Femur (tissue), 1 donor: ENCODE results near the gene ANXA11.
"Not testable (repeated sequence)": the region's sequence is repeated elsewhere in the genome, so short reads cannot be mapped to it uniquely, and the experiment has no call there.

ENCODE experiments used
- DNase-seq: peaks from one replicate; pipeline ENCODE4 v3.0.0-alpha.2; 2017

The ANXA11 gene

DNA sequence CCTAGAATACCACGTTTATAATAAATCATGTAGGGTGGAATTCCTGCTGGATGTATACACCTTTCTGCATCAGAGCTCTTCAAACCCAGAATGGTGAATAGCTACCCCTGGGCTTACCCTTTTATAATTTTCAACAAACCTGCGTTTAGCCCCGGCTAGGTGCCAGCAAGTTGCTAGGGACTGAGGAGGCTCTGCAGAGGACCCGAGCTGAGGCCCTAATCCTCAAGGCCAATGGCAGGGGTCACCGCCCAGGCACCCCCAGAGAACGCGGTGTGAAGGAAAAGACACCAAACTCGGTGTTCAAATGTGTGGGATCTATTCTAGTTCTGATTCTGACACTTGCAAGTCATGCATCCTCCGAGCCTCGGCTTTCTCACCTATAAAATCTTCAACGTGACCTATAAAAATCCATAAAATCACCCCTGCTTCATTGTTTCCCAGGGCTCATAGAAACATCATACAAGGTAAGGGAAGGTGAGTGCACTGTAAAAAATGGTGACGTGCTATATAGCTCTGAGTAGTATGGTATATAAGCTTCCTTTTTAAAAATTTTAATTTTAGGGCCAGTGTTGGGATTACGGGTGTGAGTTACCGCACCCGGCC, 2.5 kb upstream of the ANXA11 start:
- no peak for DNase-seq

DNA sequence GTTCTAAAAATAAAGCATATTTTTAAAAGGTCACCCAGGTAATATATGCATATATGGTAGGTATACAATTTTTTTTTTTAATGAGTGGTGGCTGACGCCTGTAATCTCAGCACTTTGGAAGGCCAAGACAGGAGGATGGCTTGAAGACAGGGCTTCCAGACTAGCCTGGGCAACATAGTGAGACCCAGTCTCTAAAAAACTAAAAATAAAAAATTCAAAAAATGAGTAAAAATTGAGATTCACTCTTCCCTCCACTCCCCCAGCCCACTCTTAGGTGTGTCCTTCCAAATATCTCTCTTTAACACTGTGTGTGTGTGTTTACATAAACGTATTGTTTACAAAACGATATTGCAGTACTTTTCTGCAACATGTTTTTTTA, 929 bp upstream of the ANXA11 start:
- no peak for DNase-seq

DNA sequence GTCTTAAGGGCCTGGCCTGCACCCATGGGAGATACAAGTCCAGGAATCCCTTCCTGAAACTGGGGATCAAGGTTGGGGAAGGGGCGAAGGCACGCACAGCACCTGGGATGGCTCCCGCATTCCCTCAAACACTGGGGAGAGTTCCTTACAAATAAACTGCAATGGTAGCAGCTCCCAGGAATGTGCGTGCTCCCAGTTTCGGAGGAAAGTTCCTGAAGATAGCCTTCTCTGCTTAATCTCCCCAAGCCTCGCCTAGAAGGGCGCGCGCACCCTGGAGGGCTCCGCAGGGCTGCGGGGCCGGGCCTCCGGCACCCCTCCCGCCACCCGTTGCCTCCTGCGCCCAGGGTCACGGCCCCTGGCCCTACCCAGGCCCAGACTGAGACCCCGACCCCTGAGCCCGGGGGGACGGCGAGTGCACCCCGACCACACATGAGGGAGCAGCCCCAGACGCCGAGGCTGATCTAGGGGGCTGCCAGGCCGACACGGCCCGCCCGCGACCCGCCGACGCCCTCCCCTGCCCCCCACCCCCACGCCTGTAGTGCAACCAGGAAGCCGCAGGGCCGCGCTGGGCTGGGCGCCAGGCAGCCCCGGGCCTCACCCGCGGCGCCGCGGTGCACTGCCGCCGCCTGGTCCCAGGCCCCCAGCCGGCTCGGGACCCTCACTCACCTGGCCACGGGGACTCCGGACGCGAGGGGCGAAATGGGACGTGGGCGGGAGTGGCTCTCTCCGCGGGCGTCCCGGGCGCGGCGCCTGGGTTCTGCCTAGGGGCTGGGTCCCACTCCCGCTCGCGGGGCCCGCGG, 460 bp downstream of the ANXA11 start:
- DNase-seq: peak; percentile 69

DNA sequence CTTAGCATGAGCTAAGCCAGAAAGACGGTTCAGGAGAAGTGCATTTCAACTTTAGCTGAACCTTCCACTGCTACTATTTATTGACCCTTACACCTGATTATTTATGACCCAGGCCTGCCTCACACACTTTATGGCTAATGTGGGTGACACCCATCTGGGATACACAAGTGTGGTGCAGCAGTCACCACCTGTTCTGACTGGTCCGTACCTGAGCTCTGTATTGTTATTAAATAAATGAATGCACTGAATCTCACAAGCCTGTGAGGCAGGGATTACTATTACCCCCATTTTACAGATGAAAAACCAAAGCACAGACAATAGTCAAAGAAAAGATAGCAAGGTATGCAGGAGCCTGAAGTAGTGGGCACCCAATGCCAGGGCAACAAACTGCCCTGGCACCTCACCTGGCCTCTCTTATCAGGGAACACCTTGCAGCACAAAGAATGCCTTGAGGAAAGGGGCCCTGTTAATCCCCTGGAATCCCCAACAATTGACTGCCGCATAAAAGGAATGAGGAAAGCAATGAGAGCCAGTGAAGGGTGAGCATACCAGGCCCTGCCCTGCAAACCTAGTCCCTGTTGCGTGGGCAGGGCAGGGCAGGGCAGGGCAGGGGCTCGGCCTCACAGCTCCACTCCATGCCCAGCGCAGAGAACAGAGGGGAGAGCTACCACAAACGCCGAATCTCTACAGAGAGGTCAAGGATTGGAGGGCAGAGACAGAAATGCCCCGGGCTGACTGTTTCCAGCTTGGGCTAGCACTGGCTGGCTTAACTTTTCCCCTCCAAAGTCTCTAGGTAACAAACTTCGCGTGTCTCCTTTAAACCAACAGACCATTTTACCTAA, 1.3 kb downstream of the ANXA11 start:
- no peak for DNase-seq

DNA sequence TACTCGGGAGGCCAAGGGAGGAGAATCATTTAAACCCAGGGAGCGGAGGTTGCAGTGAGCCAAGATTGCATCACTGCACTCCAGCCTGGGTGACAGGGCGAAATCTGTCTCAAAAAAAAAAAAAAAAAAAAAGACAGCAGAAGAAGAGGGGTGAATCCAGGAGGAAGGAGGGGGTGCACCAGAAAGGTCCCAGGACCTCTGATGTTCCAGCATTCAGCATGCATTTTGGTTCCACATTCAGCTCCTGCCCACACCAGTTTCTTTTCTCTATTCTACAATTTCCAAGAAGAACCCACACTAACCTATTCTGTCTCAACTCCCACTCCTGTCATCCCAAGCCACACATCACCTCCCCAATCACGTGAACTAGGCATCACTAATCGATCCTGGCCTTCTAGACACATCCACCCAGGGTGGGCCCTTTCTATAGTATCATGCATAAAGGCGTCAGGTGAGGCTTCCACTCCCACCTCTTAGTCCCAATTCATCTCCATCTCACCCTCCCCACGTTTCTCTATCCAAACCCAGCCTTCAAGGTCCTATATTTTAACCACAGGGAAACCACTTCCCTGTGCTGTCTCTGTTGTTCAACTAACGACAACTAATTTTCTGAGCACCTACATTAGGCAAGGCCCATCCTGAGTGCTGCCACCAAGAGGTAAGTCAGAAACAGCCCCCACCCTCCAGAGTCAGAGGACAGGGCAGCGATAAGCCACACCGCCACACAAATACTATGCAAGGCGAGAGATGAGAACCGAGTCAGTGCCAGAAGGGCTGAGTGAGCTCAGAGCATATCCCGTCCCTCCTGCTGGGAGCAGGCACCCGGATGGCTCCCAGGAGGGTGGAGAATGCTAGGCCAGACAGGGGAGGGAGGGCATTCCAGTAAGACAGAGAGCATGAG, 2.2 kb downstream of the ANXA11 start:
- peak; percentile 72 for DNase-seq

DNA sequence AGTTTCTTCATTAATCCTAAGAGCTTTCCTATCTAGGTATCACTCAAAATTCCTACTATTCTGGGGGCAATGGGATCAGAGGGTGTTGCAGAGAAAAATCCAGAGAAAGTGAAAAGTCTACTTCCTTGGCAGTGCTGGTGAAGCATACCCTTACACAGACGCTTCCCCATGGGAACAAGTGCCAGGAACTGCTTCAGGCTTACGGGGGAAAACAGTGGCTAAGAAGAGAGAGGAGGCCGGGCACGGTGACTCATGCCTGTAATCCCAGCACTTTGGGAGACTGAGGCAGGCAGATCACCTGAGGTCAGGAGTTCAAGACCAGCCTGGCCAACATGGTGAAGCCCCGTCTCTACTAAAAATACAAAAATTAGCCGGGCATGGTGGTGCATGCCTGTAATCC, 2.8 kb downstream of the ANXA11 start:
- not testable (repeated sequence) for DNase-seq

DNA sequence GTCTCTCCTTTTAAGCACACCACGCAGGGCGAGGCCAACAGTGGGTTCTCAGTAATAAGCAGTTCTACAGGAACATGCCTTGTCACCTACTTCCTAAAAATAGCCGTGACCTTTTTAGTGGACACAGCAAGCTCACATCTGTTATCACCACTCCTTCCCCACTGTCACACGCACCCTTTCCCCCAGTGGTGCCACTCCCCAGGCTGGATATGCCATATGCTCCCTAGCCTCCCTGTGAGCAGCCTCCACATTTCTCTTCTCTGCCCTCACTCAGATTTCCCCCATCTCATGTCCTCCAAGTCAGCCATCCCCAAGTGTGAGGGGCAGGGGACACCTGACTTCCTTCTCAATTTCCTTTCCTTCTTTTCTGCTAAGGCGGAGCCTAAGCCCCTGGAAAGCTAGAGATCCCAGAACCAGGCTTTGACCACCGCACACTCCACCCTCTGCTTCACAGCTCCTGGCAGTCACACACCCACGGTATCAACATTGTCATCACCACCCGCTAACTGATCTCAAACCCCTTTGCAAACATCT, 3.7 kb downstream of the ANXA11 start:
- DNase-seq: no peak

DNA sequence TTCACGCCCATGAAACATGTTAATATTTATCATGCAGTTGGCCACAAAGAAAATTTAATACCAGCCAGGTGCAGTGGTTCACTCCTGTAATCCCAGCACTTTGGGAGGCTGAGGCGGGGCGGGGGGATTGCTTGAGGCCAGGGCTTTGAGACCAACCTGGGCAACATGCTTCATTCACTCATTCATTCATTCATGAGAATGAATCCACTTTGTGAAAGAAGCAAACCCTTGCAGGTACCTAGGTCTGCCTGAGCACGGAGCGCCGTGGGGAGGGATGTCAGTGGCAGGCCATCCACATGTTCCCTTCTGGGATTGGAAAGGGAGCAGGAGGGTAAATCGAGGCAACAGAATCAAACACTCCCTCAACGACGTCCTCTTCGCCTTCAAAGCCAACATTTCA, 4.7 kb downstream of the ANXA11 start:
- DNase-seq: no peak

DNA sequence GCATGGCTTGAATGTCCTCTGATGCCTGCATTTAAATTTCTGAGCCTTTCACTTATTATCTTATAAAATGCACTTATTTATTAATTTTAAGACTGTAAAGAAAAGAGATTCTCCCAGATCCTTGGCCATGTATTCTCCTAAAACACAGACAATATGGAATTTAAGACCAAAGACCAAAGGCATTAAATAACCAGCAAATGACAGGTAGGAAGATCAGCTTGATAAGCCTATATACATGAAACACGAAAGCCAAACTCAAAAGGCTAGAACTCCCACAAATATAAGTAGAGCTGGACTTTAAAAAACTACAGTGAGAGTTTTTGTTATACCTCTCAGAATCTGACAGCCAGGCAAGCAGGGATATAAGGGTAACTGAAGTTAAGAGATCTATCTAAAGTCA, 5.1 kb downstream of the ANXA11 start:
- no peak for DNase-seq

DNA sequence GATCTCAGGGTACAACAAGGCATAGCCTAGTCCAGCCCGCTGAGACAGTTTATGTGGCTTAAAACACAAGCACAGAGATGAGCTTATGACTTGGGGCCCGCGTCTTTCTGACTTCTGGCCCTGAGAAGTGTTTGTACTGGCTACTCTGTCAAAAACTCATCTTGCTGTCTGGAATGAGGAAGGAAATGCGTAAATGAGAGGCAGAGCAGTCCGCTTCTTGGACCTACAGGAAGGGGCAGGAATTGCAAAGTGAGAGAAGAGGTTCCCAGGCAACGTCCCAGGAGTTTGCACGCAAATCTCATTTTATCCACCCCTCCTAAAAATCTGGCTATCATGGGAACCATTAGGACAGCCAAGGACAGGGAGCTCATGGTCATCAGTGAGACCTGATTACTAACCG, 5.5 kb downstream of the ANXA11 start:
- peak; percentile 53 for DNase-seq

DNA sequence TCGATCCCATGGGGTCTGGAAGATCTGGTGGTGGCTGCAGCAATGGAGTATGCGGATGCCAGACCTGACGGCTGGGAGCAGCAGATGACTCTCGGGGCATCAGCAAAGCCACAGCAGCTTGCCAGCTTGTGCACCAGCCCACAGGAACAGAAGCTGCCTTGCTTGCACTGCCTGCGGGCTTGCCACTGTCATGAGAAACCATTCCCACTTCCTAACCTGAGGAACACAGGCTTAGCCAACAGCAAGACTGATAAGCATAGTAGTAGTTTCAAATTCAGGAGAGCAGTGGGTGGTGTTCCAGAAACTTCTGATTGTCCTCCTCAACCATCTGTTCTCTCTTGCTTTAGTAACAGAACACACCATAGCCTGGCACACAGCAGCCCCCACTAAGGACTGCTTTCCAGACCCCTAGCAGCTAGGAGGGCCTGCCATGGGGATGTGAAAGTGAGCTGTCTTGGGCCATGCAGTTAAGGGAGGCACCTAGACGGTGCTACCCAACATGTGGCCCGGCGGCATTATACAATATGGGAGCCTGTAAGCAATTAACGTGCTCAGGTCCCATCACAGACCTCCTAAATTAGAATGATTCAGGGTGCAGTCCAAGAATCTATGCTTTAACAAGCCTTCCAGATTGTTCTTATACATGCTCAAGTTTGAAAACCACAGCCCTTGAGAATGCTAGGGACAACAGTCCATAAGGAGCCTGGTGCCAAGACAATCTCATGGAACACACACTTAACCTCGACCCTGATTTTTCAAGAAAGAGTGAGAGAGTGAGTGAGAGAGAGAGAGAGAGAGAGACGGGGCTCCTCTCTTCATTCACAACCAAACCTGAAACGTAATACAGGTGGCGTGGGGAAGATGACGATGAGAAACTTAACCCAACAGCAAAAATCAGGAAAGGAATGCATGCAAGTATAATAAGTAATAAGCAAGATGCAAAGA, 7.1 kb downstream of the ANXA11 start:
- no peak for DNase-seq

DNA sequence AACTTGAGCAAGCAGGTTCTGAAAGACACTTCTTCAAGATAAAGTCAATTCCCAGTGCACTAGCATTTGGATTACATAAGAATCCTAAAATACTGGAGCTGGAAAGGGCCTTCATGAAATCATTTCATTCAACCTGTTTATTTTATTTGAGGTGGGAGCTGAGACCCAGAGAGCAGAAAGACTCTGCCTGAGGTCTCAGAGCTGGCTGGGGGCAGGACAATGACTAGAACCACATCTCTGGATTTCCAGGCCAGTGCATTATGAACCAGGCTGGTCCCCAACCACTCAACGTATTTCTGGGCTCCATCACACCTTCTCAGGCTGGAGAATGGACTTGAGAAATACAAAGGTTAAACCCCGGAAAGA, 8.4 kb downstream of the ANXA11 start:
- no peak for DNase-seq

DNA sequence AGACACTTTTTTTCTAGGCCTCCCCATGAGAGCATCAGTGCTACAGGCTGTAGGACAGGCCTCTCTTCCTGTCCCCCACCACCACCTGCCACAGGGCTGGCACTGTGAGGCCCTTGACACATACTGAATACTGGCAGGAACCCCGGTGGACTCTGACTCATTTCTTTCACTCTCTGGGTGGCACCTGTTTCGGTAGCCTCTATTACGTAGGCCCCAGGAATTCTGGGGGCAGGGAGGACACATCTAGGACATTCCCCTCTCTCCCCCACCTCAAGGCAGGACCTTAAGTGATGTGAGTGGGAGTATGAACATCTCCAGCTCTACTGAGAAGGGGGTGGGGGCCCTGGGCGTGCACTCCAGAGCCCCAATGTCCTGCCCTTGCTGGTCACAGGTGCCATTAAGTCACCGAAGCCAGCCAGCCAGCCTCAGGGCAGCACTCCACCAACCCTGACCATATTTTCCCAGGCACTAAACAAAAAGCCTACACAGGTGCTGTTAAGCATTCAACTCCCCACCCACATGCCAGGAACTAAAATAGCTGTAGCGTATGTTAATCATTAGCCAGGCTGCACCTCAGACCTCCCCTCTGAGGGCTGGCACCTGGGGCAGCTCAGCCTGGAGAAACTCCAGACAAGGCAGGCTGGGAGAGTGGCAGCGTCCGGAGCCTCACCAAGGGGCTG, 8.9 kb downstream of the ANXA11 start:
- DNase-seq: peak; percentile 61

DNA sequence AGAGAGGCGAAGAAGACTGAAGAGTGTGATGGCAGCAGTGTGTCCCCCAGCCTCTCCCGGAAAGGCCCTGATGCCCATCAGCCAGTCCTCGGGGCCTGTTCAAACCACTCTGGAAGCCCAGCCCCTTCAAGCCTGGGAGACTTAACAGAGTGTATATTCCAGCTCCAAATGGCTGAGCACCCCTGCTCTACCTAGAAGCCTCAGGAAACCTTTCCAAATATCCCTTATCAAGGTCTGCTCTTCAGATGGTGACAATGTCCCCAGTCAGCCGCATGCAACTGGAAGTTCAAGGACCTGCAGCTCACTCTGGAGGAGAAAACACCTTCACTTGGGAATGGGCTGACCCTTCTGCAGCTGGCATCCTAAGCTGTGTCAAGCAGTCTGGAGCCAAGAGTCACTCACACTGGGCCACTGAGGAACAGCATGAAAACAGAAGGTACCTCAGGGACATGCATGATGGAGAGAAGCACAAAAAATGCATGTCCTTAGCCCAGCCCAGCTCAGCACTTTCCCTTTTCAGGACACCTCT, 10.2 kb downstream of the ANXA11 start:
- DNase-seq: no peak

DNA sequence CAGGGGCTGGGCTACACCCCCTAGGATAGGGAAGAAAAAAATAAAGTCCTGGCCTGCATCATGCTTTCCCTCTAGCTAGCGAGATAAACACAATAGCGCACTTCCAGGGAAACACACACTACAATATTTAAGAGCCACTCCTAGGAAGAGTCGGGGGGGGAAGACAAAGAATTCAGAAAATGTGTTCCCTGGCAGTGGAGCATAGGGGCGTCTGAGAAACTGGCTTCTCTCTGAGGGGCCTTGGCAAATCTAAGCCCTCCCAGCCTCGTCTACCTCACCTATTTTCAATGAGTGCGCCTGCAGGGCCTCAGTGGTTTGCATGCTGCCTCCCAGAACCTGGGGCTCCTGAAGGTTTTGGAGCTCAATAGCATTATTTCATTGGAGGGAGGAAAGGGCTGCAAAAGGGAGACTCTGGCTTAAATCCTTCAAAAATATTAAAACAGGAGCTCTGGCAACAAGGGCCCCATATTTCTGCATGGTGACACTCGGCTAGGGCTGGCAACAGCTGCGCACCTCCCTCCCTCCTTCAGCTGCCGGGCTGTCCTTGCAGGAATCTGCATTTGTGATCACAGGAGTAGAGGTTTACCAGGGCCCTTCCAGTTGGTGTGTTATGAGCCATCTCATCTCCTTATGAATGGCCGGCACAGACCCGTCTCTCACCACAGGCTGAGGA, 10.8 kb downstream of the ANXA11 start:
- DNase-seq: no peak

DNA sequence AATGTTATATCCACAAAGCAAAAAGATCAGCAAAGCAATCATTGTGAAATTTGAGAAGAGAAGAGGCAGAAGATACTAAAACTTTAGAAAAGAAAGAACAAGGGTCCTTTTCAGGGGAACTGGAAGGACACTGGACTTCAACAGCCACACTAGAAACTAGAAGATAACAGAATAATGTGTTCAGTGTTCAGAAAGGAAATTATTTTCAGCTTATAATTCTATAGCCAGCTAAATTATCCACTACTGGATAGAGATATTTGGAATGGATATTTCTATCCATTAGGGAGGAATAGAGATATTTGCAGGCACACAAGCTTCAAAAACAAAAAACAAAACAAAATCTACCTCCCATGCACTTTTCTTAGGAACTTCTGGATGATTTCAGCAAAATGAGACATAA, 12.8 kb downstream of the ANXA11 start:
- no peak for DNase-seq

DNA sequence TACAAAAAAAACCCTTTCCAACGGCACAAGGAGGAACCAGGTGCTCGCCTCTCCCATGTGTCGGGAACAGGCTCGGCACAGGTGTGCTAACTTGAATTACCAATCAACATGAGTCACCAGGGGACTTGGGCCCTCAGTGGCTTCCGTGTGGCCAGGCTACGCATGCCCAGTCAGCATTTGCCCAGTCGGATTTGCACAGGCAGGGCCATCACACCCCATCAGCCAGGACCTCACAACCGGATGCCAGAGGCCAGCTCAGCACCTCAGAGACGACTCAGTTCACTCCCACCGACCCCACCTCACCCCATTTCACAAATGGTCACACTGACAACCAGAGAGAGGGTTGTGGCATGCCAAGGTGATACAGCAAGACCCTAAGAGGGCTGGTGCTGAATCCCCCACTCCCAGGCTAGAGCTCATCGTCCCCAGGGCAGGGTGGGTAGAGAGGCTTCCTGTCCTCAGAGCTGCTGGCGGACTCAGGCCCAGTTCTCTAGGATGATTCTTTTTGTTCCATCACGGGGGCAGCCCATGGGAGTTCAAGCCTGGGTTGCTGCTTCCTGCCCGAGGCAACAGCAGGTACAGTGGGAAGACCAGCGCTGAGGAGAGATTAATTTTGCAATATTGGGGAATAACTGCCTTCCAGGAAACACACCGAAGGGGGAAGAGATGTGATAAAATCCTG, 13.6 kb downstream of the ANXA11 start:
- DNase-seq: no peak

DNA sequence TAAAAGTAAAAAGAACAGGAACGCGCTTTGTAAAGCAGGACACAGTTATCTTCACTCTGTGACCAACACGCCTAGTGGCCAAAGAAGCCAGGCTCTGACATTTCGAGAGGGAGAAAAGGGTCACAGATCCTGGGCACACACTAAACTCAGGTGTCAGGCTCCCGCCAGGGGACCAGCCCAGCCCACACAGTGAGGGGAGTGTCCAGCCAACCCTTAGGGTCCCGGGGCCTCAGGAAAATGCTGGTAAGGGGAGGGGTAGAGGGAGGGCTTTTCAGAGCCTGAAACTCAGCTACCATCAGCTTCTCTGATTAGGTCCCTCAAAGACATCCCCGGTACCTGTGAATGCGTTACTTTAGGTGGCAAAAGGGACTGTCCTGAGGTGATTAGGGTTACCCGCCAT, 16.6 kb downstream of the ANXA11 start:
- no peak for DNase-seq
